ENCODE results near the gene PACSIN1. TPM values are rescaled to one million over a fixed set of nuclear protein-coding genes. Genes with fewer than 3 reads are reported as not detected.
A peak's percentile ranks its signal among the peaks of the same experiment; 100 is the strongest.

PACSIN1 gene
- polyA plus RNA-seq, 1 donor from 2014 or later = 3.1 TPM

GRCh38 chr6:34525431-34526175 is 59.7 kb downstream of the PACSIN1 start:
- Histone ChIP-seq H3K79me2 (replicated peaks; ENCODE audit: insufficient read depth, low read length) (no peaks in the 10 kb centered on the region), H3K27me3 (ENCODE audit: insufficient read depth, low read depth, low read length) (no peaks in the 10 kb centered on the region), H3K9me2 (ENCODE audit: insufficient read depth, low read length) (no peaks in the 10 kb centered on the region), H3K36me3 (ENCODE audit: insufficient read depth, low read length) (no peaks in the 10 kb centered on the region), H4K20me1 (ENCODE audit: insufficient read depth) (no peaks in the 10 kb centered on the region), H3K9me3 (ENCODE audit: low read length) (no peaks in the 10 kb centered on the region), H3F3A (ENCODE audit: insufficient read depth, low read length, poor library complexity, severe bottlenecking) (no peaks in the 10 kb centered on the region), H3K4me2 (ENCODE audit: low read length) (no peak overlapping the region), H3K27ac (ENCODE audit: low read length) (no peak overlapping the region), H2AFZ (ENCODE audit: low read depth, low read length) (no peak overlapping the region), H3K4me3 (ENCODE audit: low read length) (no peak overlapping the region), H3K9ac (ENCODE audit: low read length) (no peak overlapping the region)
- no peak for TF ChIP-seq CTCF (IDR thresholded peaks at IDR 0.05; ENCODE audit: poor library complexity, severe bottlenecking)
- no peak for TF ChIP-seq RAD21 (conservative IDR thresholded peaks at IDR 0.05)

- H3K36me3 ChIP-seq (ENCODE audit: insufficient read depth, low read length) = no peaks in the 10 kb centered on the region
- H3K79me2 ChIP-seq (replicated peaks; ENCODE audit: insufficient read depth, low read length) = no peaks in the 10 kb centered on the region
- no peak overlapping the region for H3K9ac ChIP-seq (ENCODE audit: low read length)
- no peaks in the 10 kb centered on the region for H3F3A ChIP-seq (ENCODE audit: insufficient read depth, low read length, poor library complexity, severe bottlenecking)
- no peaks in the 10 kb centered on the region for H3K9me3 ChIP-seq (ENCODE audit: low read length)
- H3K27me3 ChIP-seq (ENCODE audit: insufficient read depth, low read depth, low read length) = no peaks in the 10 kb centered on the region
- H3K27ac ChIP-seq (ENCODE audit: low read length) = no peak overlapping the region
- no peaks in the 10 kb centered on the region for H4K20me1 ChIP-seq (ENCODE audit: insufficient read depth)
- H3K9me2 ChIP-seq (ENCODE audit: insufficient read depth, low read length) = no peaks in the 10 kb centered on the region
- no peak for TF ChIP-seq POLR2AphosphoS5 (IDR thresholded peaks at IDR 0.05)
- TF ChIP-seq CTCF (IDR thresholded peaks at IDR 0.05; ENCODE audit: poor library complexity, severe bottlenecking) = no peak
- no peak for TF ChIP-seq EZH2 (IDR thresholded peaks at IDR 0.05; ENCODE audit: borderline replicate concordance, insufficient read depth, low read length, poor library complexity, severe bottlenecking)
- no peak for TF ChIP-seq MXI1 (conservative IDR thresholded peaks at IDR 0.05; ENCODE audit: poor library complexity, severe bottlenecking)
- no peak overlapping the region for H2AFZ ChIP-seq (ENCODE audit: low read depth, low read length)
- peak overlapping the region; percentile 51 for H3K4me2 ChIP-seq (ENCODE audit: low read length)
- H3K4me3 ChIP-seq (ENCODE audit: low read length) = peak overlapping the region; percentile 28
Measured at GRCh38 chr6:34526241-34526972, 60.5 kb downstream of the PACSIN1 start.

- Histone ChIP-seq H3K9ac (ENCODE audit: low read length) (peak overlapping the region; percentile 42), H3K9me2 (ENCODE audit: insufficient read depth, low read length) (no peaks in the 10 kb centered on the region), H3K27me3 (ENCODE audit: insufficient read depth, low read depth, low read length) (no peaks in the 10 kb centered on the region), H3K9me3 (ENCODE audit: low read length) (no peaks in the 10 kb centered on the region), H3K79me2 (replicated peaks; ENCODE audit: insufficient read depth, low read length) (no peaks in the 10 kb centered on the region), H3K4me3 (ENCODE audit: low read length) (peak overlapping the region; percentile 63), H2AFZ (ENCODE audit: low read depth, low read length) (no peak overlapping the region), H3F3A (ENCODE audit: insufficient read depth, low read length, poor library complexity, severe bottlenecking) (no peaks in the 10 kb centered on the region), H4K20me1 (ENCODE audit: insufficient read depth) (no peaks in the 10 kb centered on the region), H3K4me2 (ENCODE audit: low read length) (peak overlapping the region; percentile 51), H3K27ac (ENCODE audit: low read length) (no peak overlapping the region), H3K36me3 (ENCODE audit: insufficient read depth, low read length) (no peaks in the 10 kb centered on the region)
- TF ChIP-seq RAD21 (conservative IDR thresholded peaks at IDR 0.05) (peak; percentile 62), CTCF (IDR thresholded peaks at IDR 0.05; ENCODE audit: poor library complexity, severe bottlenecking) (peak; percentile 74), SMC3 (conservative IDR thresholded peaks at IDR 0.05; ENCODE audit: poor library complexity) (peak; percentile 76), TAF1 (IDR thresholded peaks at IDR 0.05; ENCODE audit: low read depth) (no peak), POLR2AphosphoS5 (IDR thresholded peaks at IDR 0.05) (peak; percentile 24)
Measured at GRCh38 chr6:34526992-34527728, 61.3 kb downstream of the PACSIN1 start.
